NB4 (cell line): ENCODE data around the gene ZNF414.

Source experiments
- DNase-seq: peaks from one replicate; pipeline ENCODE4 v3.0.0; 2010; ENCODE audit warnings: low read depth
- H3K4me3 ChIP-seq: one replicate; pipeline ENCODE4 v1.5.1; 2011; ENCODE audit warnings: mild to moderate bottlenecking, low read depth, low read length, moderate library complexity
- MYC ChIP-seq: IDR thresholded peaks from 2 replicates; pipeline ENCODE4 v1.6.1; 2011; ENCODE audit warnings: low read depth, low read length
- POLR2A ChIP-seq: IDR thresholded peaks from 2 replicates; pipeline ENCODE4 v1.6.1; 2011; ENCODE audit warnings: mild to moderate bottlenecking; ENCODE audit not compliant: insufficient read length; ENCODE audit errors: extremely low read depth
- TF ChIP-seq, protein P1 (sequence below): IDR thresholded peaks from 2 replicates; pipeline ENCODE4 v1.6.1; 2011; ENCODE audit warnings: low read depth, low read length
- TF ChIP-seq, protein P2 (sequence below): IDR thresholded peaks from one replicate; pipeline ENCODE4 v1.5.1; 2012; ENCODE audit warnings: low read depth, low read length

ZNF414 gene

GRCh38 chr19:8526345-8527091 lies 12.6 kb upstream of the ZNF414 start:
- peak; percentile 27 for DNase-seq
- TF ChIP-seq, protein P1, sequence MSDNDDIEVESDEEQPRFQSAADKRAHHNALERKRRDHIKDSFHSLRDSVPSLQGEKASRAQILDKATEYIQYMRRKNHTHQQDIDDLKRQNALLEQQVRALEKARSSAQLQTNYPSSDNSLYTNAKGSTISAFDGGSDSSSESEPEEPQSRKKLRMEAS = no peak
- TF ChIP-seq POLR2A = no peak
- TF ChIP-seq, protein P2, sequence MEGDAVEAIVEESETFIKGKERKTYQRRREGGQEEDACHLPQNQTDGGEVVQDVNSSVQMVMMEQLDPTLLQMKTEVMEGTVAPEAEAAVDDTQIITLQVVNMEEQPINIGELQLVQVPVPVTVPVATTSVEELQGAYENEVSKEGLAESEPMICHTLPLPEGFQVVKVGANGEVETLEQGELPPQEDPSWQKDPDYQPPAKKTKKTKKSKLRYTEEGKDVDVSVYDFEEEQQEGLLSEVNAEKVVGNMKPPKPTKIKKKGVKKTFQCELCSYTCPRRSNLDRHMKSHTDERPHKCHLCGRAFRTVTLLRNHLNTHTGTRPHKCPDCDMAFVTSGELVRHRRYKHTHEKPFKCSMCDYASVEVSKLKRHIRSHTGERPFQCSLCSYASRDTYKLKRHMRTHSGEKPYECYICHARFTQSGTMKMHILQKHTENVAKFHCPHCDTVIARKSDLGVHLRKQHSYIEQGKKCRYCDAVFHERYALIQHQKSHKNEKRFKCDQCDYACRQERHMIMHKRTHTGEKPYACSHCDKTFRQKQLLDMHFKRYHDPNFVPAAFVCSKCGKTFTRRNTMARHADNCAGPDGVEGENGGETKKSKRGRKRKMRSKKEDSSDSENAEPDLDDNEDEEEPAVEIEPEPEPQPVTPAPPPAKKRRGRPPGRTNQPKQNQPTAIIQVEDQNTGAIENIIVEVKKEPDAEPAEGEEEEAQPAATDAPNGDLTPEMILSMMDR = no peak
- TF ChIP-seq MYC = no peak
- no peak overlapping the region for H3K4me3 ChIP-seq

DNA sequence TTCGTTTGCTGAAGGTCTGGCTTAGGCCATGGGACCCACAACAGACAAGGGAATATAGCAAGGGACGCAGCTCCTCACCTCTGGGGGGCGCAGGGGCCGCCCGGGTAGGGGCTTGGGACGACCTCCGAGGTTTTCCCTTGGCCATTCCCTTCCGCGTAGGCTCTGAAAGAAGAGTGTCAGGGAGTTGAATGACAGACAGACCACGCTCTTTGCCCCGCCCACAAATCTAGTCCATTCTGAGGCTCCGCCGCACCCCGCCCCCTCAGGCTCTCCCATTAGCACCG lies 11.4 kb upstream of the ZNF414 start:
- H3K4me3 ChIP-seq = no peak overlapping the region
- TF ChIP-seq, protein P2 = peak; percentile 56
- TF ChIP-seq, protein P1 = no peak
- DNase-seq = no peak

- TF ChIP-seq MYC (no peak), POLR2A (no peak)
- TF ChIP-seq, protein P1 = no peak
- TF ChIP-seq, protein P2 = no peak
- DNase-seq = no peak
- H3K4me3 ChIP-seq = no peak overlapping the region
Measured at GRCh38 chr19:8519388-8519787, 5.4 kb upstream of the ZNF414 start.

DNA sequence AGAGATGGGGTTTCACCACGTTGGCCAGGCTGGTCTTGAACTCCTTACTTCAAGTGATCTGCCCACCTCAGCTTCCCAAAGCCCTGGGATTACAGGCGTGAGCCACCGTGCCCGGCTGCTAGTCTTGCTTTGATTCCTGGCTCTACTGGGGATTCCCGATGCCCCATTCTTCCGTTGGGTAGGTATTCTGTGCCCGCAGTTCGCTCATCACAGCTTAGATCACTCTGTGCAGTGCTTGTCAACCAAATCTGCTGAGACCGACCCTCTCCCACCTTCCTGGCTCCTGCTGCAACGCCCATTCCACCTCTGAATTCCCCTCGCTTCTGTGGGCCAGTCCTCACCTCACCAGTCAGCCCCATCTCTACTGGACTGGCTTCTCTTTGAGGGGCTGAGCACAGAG lies 4.6 kb upstream of the ZNF414 start:
- TF ChIP-seq, protein P2 = no peak
- TF ChIP-seq POLR2A (no peak), MYC (no peak)
- TF ChIP-seq, protein P1 = no peak
- no peak for DNase-seq
- H3K4me3 ChIP-seq = no peak overlapping the region

DNA sequence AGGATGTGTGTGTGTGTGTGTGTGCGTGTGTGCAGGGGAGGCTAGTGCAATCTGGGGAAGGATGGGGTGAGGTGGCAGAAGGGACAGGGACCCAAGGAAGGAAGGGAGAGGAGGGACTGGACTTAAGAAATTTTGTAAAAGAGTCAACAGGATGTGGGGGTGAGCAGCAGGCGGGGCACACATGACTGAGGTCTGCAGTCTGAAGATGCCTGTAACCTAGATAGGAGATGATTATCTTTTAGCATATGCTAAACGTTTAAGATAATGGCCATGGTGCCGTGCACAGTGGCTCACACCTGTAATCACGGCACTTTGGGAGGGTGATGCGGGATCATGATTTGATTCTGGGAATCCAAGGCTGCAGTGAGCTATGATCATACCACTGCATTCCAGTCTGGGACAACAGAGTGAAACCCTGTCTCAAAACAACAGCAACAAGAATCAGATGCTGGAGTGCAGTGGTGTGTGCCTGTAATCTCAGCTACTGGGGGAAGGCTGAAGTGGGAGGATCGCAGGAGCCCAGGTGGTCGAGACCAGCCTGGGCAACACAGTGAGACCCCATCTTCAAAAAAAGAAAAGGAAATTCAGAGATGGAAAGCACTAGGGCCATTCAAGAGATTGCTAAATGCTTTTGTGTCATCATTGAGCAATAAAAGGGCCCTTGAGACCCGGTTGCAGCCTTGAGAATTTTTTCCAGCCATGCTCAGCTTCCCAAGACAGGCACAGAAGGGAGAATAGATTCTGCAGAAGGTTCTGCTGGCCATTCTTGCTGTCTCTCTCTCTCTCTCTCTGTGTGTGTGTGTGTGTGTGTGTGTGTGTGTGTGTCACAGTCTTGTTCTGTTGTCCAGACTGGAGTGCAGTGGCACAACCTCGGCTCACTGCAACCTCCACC lies 3.8 kb upstream of the ZNF414 start:
- H3K4me3 ChIP-seq = no peak overlapping the region
- DNase-seq = peak; percentile 99
- TF ChIP-seq MYC (peak; percentile 93), POLR2A (no peak)
- TF ChIP-seq, protein P1 = peak; percentile 88
- TF ChIP-seq, protein P2 = no peak
